ENCODE results near the gene COX19. TPM values are rescaled to one million over a fixed set of nuclear protein-coding genes. Genes with fewer than 3 reads are reported as not detected.

The COX19 gene
- total and polyA plus RNA-seq, 2 donors (not counting 3 experiments of a cell fraction or from before 2014, with no cell fraction given) = 6.8 to 10.6 TPM

- no peak for DNase-seq (ENCODE audit: low read depth, low spot score)
Observed at GRCh38 chr7:1015196-1016121, 40.1 kb upstream of the COX19 start.

More at GRCh38 chr7:1015196-1016121, 40.1 kb upstream of the COX19 start:
- H3K9ac ChIP-seq (replicated peaks; ENCODE audit: extremely low read depth, insufficient read depth, low read length) = no peak overlapping the region
- no peaks in the 10 kb centered on the region for H3K9me3 ChIP-seq (replicated peaks; ENCODE audit: control insufficient read depth, insufficient read depth, low read length)
- H3K4me2 ChIP-seq (ENCODE audit: insufficient read depth, low read length) = no peak overlapping the region
- no peak overlapping the region for H3K4me3 ChIP-seq (replicated peaks in 1 of 3; ENCODE audit: insufficient read depth in 1 of 3, low read depth in 1 of 3, low read length in 3 of 3)
- H3K27me3 ChIP-seq (ENCODE audit: control insufficient read depth in 2 of 2, insufficient read depth in 2 of 2, low read length in 2 of 2) = no peaks in the 10 kb centered on the region
- H2AFZ ChIP-seq (ENCODE audit: low read depth, low read length) = no peak overlapping the region
- ChIA-PET CTCF (no interaction called here), POLR2A (no interaction called here)
- intact Hi-C loops (cut with micrococcal nuclease) = no loop called here
- H3K4me1 ChIP-seq (ENCODE audit: control insufficient read depth, extremely low read depth, insufficient read depth, low read length) = no peaks in the 10 kb centered on the region
- FAIRE-seq = no peak
- H3K27ac ChIP-seq (ENCODE audit: insufficient read depth, low read depth, low read length) = no peak overlapping the region
- TF ChIP-seq JUN (IDR thresholded peaks at IDR 0.05; ENCODE audit: borderline replicate concordance, insufficient read depth, insufficient read length, low read depth) = no peak
- no peak for TF ChIP-seq GATA2 (IDR thresholded peaks at IDR 0.05; ENCODE audit: insufficient read depth, insufficient read length, low read depth, low read length)
- no peak for TF ChIP-seq POLR2A (IDR thresholded peaks at IDR 0.05; ENCODE audit: low read depth, low read length)
- no peak for TF ChIP-seq CTCF (IDR thresholded peaks at IDR 0.05; ENCODE audit: extremely low read depth in 1 of 2, insufficient read depth in 1 of 2, low read depth in 1 of 2, low read length in 2 of 2)
- no peak for TF ChIP-seq EZH2 (IDR thresholded peaks at IDR 0.05; ENCODE audit: borderline replicate concordance, low read depth, low read length, severe bottlenecking)
- no peak for TF ChIP-seq POLR2AphosphoS5 (IDR thresholded peaks at IDR 0.05; ENCODE audit: insufficient read depth, low read depth, low read length)
- no peak for TF ChIP-seq FOS (IDR thresholded peaks at IDR 0.05; ENCODE audit: borderline replicate concordance, insufficient read depth, low read length)
- no peak for TF ChIP-seq MAX (IDR thresholded peaks at IDR 0.05; ENCODE audit: insufficient read depth, insufficient read length)
- no peak for TF ChIP-seq MYC (IDR thresholded peaks at IDR 0.05; ENCODE audit: low read depth, low read length)
- dilution Hi-C loops (cut with MboI; ENCODE audit: extremely low pct_ligation_motif_present, low sequenced_read_pairs) = no loop called here
- H3K79me2 ChIP-seq (ENCODE audit: control insufficient read depth, insufficient read depth, low read length) = no peaks in the 10 kb centered on the region
- no TSS peak for BruUV-seq (replicated peaks)
- H3K36me3 ChIP-seq (ENCODE audit: control insufficient read depth in 2 of 2, extremely low read depth in 1 of 2, insufficient read depth in 2 of 2, low read length in 2 of 2) = no peaks in the 10 kb centered on the region
- no peaks in the 10 kb centered on the region for H3K9me1 ChIP-seq (replicated peaks; ENCODE audit: control insufficient read depth, extremely low read depth, insufficient read depth, low read length)
- H4K20me1 ChIP-seq (replicated peaks; ENCODE audit: control insufficient read depth, extremely low read depth, insufficient read depth, low read length) = no peaks in the 10 kb centered on the region
